Smooth muscle cell (in vitro differentiated cells): ENCODE results near the gene MAP4K3. TPM values are rescaled to one million over a fixed set of nuclear protein-coding genes. Genes with fewer than 3 reads are reported as not detected.

Experiments
- DNase-seq: peaks from one replicate; lab custom pipeline; 2025; ENCODE audit not compliant: unreplicated experiment; lab: John Stamatoyannopoulos, UW
- H2AFZ ChIP-seq: fragments of 200-600 bp; sonication (generic); 2 replicates; pipeline ENCODE4 v1.6.0; 2016; ENCODE audit warnings: antibody characterized with exemption, low read depth, mild to moderate bottlenecking
- H3F3A ChIP-seq: fragments of 200-600 bp; sonication (generic); 2 replicates; pipeline ENCODE4 v1.6.0; 2017; ENCODE audit warnings: antibody characterized with exemption, low read depth
- H3K27ac ChIP-seq: fragments of 200-600 bp; sonication (generic); 2 replicates; pipeline ENCODE4 v1.5.1; 2016; ENCODE audit warnings: low read depth, mild to moderate bottlenecking
- H3K27me3 ChIP-seq: fragments of 200-600 bp; sonication (generic); 2 replicates; pipeline ENCODE4 v1.6.1; 2016; ENCODE audit warnings: low read depth, mild to moderate bottlenecking
- H3K36me3 ChIP-seq: fragments of 200-600 bp; sonication (generic); 2 replicates; pipeline ENCODE4 v1.5.1; 2016; ENCODE audit warnings: low read depth
- H3K4me1 ChIP-seq: fragments of 200-600 bp; sonication (generic); 2 replicates; pipeline ENCODE4 v1.5.1; 2016; ENCODE audit warnings: low read depth
- H3K4me2 ChIP-seq: fragments of 200-600 bp; sonication (generic); 2 replicates; pipeline ENCODE4 v1.6.0; 2016; ENCODE audit warnings: mild to moderate bottlenecking
- H3K4me3 ChIP-seq: fragments of 200-600 bp; sonication (generic); 2 replicates; pipeline ENCODE4 v1.5.1; 2016; ENCODE audit warnings: mild to moderate bottlenecking
- H3K79me2 ChIP-seq: fragments of 200-600 bp; sonication (generic); 2 replicates; pipeline ENCODE4 v1.6.0; 2016; ENCODE audit warnings: low read depth, mild to moderate bottlenecking
- H3K9ac ChIP-seq: fragments of 200-600 bp; sonication (generic); 2 replicates; pipeline ENCODE4 v1.6.0; 2016; ENCODE audit warnings: low read depth
- H3K9me3 ChIP-seq: fragments of 200-600 bp; sonication (generic); replicated peaks from 2 replicates; pipeline ENCODE4 v1.5.1; 2016; ENCODE audit warnings: low read depth
- H4K20me1 ChIP-seq: fragments of 200-600 bp; sonication (generic); 2 replicates; pipeline ENCODE4 v1.6.0; 2016; ENCODE audit warnings: low read depth
- WGBS: methylation state at CpG from one replicate; pipeline ENCODE4 v1.1.7; 2016; ENCODE audit warnings: low lambda C conversion rate; 5-methylcytosine and 5-hydroxymethylcytosine counted together
- polyA plus RNA-seq: library from polyadenylated mRNA; unstranded; fragments of >200 nt; fragmentation: Nextera tagmentation; extraction: Ambion mirVana; gene quantifications from 2 replicates; pipeline ENCODE4 v1.2.1, GENCODE V29; 2016
- total RNA-seq: library from RNA; depleted of rRNA; stranded (reverse); fragments of >200 nt; gene quantifications from 2 replicates; pipeline ENCODE4 v1.2.3, GENCODE V29; 2014
- TF ChIP-seq, protein P1 (sequence below): fragments of 200-600 bp; sonication (generic); IDR thresholded peaks from 2 replicates; pipeline ENCODE4 v1.5.1; 2017; ENCODE audit warnings: borderline replicate concordance, mild to moderate bottlenecking, antibody characterized with exemption; ENCODE audit not compliant: insufficient read depth, poor library complexity, severe bottlenecking

Gene MAP4K3
- total and polyA plus RNA-seq, 2 experiments from 2014 or later, result 21.3 to 70.9 TPM

DNA sequence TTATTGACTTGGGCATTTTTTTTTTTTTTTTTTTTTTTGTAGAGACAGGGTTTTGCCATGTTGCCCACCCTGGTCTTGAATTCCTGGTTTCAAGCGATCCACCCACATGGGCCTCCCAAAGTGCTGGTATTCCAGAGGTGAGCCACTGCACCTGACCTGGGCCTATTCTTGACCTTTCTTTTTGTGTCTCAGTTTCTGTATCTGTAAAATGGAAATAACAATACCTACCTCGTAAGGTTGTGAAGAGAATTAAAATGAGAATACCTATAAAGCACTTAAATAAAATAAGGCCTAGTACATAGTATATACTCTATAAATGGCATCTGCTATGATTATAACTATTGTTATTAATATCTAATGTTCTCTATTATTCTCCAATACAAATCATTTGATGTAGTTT, 15.7 kb downstream of the MAP4K3 start:
- no peaks in the 10 kb centered on the region for H3K36me3 ChIP-seq
- H2AFZ ChIP-seq, result no peak overlapping the region
- peaks cover 18% of the 10 kb centered on the region for H3K4me1 ChIP-seq
- 98% methylated on average over 2 of the region's 2 CpGs for WGBS
- H3K79me2 ChIP-seq, result peaks cover 100% of the 10 kb centered on the region
- TF ChIP-seq, protein P1, sequence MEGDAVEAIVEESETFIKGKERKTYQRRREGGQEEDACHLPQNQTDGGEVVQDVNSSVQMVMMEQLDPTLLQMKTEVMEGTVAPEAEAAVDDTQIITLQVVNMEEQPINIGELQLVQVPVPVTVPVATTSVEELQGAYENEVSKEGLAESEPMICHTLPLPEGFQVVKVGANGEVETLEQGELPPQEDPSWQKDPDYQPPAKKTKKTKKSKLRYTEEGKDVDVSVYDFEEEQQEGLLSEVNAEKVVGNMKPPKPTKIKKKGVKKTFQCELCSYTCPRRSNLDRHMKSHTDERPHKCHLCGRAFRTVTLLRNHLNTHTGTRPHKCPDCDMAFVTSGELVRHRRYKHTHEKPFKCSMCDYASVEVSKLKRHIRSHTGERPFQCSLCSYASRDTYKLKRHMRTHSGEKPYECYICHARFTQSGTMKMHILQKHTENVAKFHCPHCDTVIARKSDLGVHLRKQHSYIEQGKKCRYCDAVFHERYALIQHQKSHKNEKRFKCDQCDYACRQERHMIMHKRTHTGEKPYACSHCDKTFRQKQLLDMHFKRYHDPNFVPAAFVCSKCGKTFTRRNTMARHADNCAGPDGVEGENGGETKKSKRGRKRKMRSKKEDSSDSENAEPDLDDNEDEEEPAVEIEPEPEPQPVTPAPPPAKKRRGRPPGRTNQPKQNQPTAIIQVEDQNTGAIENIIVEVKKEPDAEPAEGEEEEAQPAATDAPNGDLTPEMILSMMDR, result no peak
- H3K4me3 ChIP-seq, result no peak overlapping the region
- no peak overlapping the region for H3K27ac ChIP-seq
- no peak for DNase-seq
- no peak overlapping the region for H3K4me2 ChIP-seq
- H3K9me3 ChIP-seq, result no peaks in the 10 kb centered on the region
- H3F3A ChIP-seq, result no peaks in the 10 kb centered on the region
- H4K20me1 ChIP-seq, result peaks cover 95% of the 10 kb centered on the region
- no peak overlapping the region for H3K9ac ChIP-seq
- no peaks in the 10 kb centered on the region for H3K27me3 ChIP-seq

DNA sequence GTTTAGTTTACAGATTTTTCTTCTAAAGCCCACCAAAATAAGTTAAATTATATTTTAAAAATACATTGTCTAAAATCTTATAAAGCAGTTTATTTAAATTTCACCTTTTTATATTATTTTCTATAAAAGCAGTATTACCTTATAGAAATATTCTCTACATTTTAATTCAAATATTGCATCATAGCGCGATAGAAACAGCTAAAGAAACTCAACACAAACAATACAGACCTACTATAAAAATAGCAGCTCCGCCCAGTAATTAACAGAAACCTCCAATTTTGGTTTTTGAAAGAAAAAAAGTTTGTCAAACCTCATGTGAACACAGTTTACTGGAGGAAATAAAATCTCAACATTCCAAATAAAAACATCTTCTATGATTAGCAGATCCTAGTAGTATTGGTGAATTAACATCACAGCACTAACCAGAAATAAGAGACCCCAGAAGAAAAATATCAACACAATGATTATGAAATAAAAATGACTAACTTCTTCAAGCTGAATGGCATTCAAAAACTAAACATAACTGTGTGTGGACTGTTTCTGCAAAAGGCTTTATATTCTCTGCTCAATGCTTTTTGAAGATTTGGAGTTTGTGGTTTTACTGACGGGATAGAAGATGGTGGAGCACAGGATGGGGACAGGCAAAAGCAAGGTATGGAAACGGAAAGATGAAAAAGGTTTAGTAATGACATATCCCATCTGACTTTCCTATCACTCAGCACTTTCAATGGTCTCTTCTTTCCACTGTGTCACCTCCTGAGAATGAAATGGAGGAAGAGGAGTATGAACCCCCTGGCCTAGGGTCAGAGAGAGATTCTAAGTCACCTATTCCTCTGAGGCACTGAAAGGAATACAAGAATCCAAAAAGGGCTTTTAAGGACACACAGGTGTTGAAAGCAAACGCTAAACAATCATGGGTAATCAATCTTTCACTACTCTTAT, 17.5 kb downstream of the MAP4K3 start:
- Histone ChIP-seq H3K4me3 (no peak overlapping the region), H3K9me3 (no peaks in the 10 kb centered on the region), H3K79me2 (peaks cover 99% of the 10 kb centered on the region), H3F3A (no peaks in the 10 kb centered on the region), H3K4me1 (peaks cover 15% of the 10 kb centered on the region), H3K27ac (peak overlapping the region; percentile 14), H3K9ac (no peak overlapping the region), H4K20me1 (peaks cover 93% of the 10 kb centered on the region), H3K4me2 (peak overlapping the region; percentile 9), H3K27me3 (no peaks in the 10 kb centered on the region), H2AFZ (no peak overlapping the region), H3K36me3 (no peaks in the 10 kb centered on the region)
- whole genome bisulfite sequencing, result 85% methylated on average over 6 of the region's 6 CpGs
- no peak for DNase-seq
- TF ChIP-seq, protein P1, result no peak

DNA sequence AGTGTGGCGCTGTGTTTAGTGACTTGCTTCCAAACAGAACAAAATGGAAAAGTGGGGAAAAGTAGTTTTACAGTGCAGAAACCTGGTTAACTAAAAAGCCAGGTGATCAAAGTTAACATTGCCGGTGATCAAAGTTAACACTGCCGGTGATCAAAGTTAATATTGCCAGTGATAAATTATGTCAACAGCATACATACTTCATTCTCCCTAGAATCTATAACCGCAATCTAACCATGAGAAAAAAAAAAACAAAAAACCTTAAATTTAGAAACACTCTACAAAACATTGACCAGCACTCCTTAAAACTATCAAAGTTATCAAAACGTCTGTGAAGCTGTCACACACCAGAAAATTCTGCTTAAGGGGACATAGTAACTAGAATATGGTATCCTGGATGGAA, 18.6 kb downstream of the MAP4K3 start:
- Histone ChIP-seq H3K79me2 (peaks cover 99% of the 10 kb centered on the region), H2AFZ (no peak overlapping the region), H3K4me2 (no peak overlapping the region), H3K27me3 (no peaks in the 10 kb centered on the region), H3F3A (peaks cover 6% of the 10 kb centered on the region), H3K9me3 (no peaks in the 10 kb centered on the region), H3K9ac (no peak overlapping the region), H3K36me3 (no peaks in the 10 kb centered on the region), H3K4me3 (no peak overlapping the region), H3K27ac (peak overlapping the region; percentile 30), H3K4me1 (peaks cover 15% of the 10 kb centered on the region), H4K20me1 (peaks cover 93% of the 10 kb centered on the region)
- WGBS, result 90% methylated on average over 5 of the region's 5 CpGs
- TF ChIP-seq, protein P1, result no peak
- DNase-seq, result no peak
